ENCODE measurements around the gene CELF4. TPM values are rescaled to one million over a fixed set of nuclear protein-coding genes. Genes with fewer than 3 reads are reported as not detected.

CELF4 gene
- total RNA-seq, 2 experiments from 2014 or later = not detected

GRCh38 chr18:37507239-37507638 is 58.4 kb downstream of the CELF4 start:
- H3K27ac Mint-ChIP-seq = no peak overlapping the region
- peaks cover 6% of the 10 kb centered on the region for H3K9me3 Mint-ChIP-seq
- DNase-seq = no peak
- no peaks in the 10 kb centered on the region for H3K27me3 Mint-ChIP-seq
- no peaks in the 10 kb centered on the region for H3K36me3 Mint-ChIP-seq
- no peak overlapping the region for H3K4me3 Mint-ChIP-seq
- H3K4me1 Mint-ChIP-seq = no peaks in the 10 kb centered on the region

GRCh38 chr18:37506001-37506400 is 59.6 kb downstream of the CELF4 start:
- no peaks in the 10 kb centered on the region for H3K4me1 Mint-ChIP-seq
- no peak overlapping the region for H3K27ac Mint-ChIP-seq
- no peak overlapping the region for H3K4me3 Mint-ChIP-seq
- peaks cover 6% of the 10 kb centered on the region for H3K9me3 Mint-ChIP-seq
- DNase-seq = no peak
- no peaks in the 10 kb centered on the region for H3K36me3 Mint-ChIP-seq
- peaks cover 7% of the 10 kb centered on the region for H3K27me3 Mint-ChIP-seq

- no peaks in the 10 kb centered on the region for H3K36me3 Mint-ChIP-seq
- H3K4me1 Mint-ChIP-seq = no peaks in the 10 kb centered on the region
- H3K9me3 Mint-ChIP-seq = peaks cover 6% of the 10 kb centered on the region
- peaks cover 7% of the 10 kb centered on the region for H3K27me3 Mint-ChIP-seq
- H3K27ac Mint-ChIP-seq = no peak overlapping the region
- DNase-seq = no peak
- H3K4me3 Mint-ChIP-seq = no peak overlapping the region
These were observed 60.3 kb downstream of the CELF4 start for GRCh38 chr18:37505321-37505720.

- H3K27ac Mint-ChIP-seq = no peak overlapping the region
- DNase-seq = no peak
- H3K9me3 Mint-ChIP-seq = no peaks in the 10 kb centered on the region
- no peaks in the 10 kb centered on the region for H3K4me1 Mint-ChIP-seq
- no peaks in the 10 kb centered on the region for H3K36me3 Mint-ChIP-seq
- no peak overlapping the region for H3K4me3 Mint-ChIP-seq
- H3K27me3 Mint-ChIP-seq = peaks cover 13% of the 10 kb centered on the region
These were observed 63.0 kb downstream of the CELF4 start for GRCh38 chr18:37502601-37503000.

GRCh38 chr18:37502036-37502435 is 63.6 kb downstream of the CELF4 start:
- Mint-ChIP-seq H3K27ac (no peak overlapping the region), H3K9me3 (no peaks in the 10 kb centered on the region), H3K4me1 (no peaks in the 10 kb centered on the region), H3K27me3 (peaks cover 13% of the 10 kb centered on the region), H3K36me3 (no peaks in the 10 kb centered on the region), H3K4me3 (no peak overlapping the region)
- no peak for DNase-seq

- DNase-seq = no peak
- Mint-ChIP-seq H3K27me3 (peaks cover 13% of the 10 kb centered on the region), H3K9me3 (no peaks in the 10 kb centered on the region), H3K4me3 (no peak overlapping the region), H3K4me1 (no peaks in the 10 kb centered on the region), H3K27ac (no peak overlapping the region), H3K36me3 (no peaks in the 10 kb centered on the region)
These were observed 64.5 kb downstream of the CELF4 start for GRCh38 chr18:37501136-37501535.

GRCh38 chr18:37499913-37500312 is 65.7 kb downstream of the CELF4 start:
- no peaks in the 10 kb centered on the region for H3K4me1 Mint-ChIP-seq

GRCh38 chr18:37499044-37499443 is 66.6 kb downstream of the CELF4 start:
- H3K4me1 Mint-ChIP-seq = no peaks in the 10 kb centered on the region
- no peak overlapping the region for H3K27ac Mint-ChIP-seq
- no peaks in the 10 kb centered on the region for H3K9me3 Mint-ChIP-seq
- H3K4me3 Mint-ChIP-seq = no peak overlapping the region
- DNase-seq = no peak
- peaks cover 13% of the 10 kb centered on the region for H3K27me3 Mint-ChIP-seq
- no peaks in the 10 kb centered on the region for H3K36me3 Mint-ChIP-seq

More at GRCh38 chr18:37499913-37500312, 65.7 kb downstream of the CELF4 start:
- Mint-ChIP-seq H3K9me3 (no peaks in the 10 kb centered on the region), H3K4me3 (no peak overlapping the region), H3K27ac (no peak overlapping the region), H3K36me3 (no peaks in the 10 kb centered on the region), H3K27me3 (peaks cover 13% of the 10 kb centered on the region)
- no peak for DNase-seq

- no peak overlapping the region for H3K4me3 Mint-ChIP-seq
- peaks cover 15% of the 10 kb centered on the region for H3K27me3 Mint-ChIP-seq
- no peak overlapping the region for H3K27ac Mint-ChIP-seq
- no peaks in the 10 kb centered on the region for H3K4me1 Mint-ChIP-seq
- DNase-seq = no peak
- H3K9me3 Mint-ChIP-seq = no peaks in the 10 kb centered on the region
- H3K36me3 Mint-ChIP-seq = no peaks in the 10 kb centered on the region
These were observed 67.6 kb downstream of the CELF4 start for GRCh38 chr18:37497853-37498518.

GRCh38 chr18:37496568-37496967 is 69.0 kb downstream of the CELF4 start:
- H3K27me3 Mint-ChIP-seq = peaks cover 15% of the 10 kb centered on the region
- H3K9me3 Mint-ChIP-seq = no peaks in the 10 kb centered on the region
- DNase-seq = no peak
- H3K36me3 Mint-ChIP-seq = no peaks in the 10 kb centered on the region
- H3K27ac Mint-ChIP-seq = no peak overlapping the region
- H3K4me3 Mint-ChIP-seq = no peak overlapping the region
- H3K4me1 Mint-ChIP-seq = no peaks in the 10 kb centered on the region

- H3K27ac Mint-ChIP-seq = no peak overlapping the region
- no peak overlapping the region for H3K4me3 Mint-ChIP-seq
- H3K36me3 Mint-ChIP-seq = no peaks in the 10 kb centered on the region
- no peaks in the 10 kb centered on the region for H3K4me1 Mint-ChIP-seq
- peaks cover 25% of the 10 kb centered on the region for H3K27me3 Mint-ChIP-seq
- H3K9me3 Mint-ChIP-seq = no peaks in the 10 kb centered on the region
- no peak for DNase-seq
These were observed 70.2 kb downstream of the CELF4 start for GRCh38 chr18:37495354-37495753.

GRCh38 chr18:37494406-37494805 is 71.2 kb downstream of the CELF4 start:
- Mint-ChIP-seq H3K4me3 (no peak overlapping the region), H3K9me3 (no peaks in the 10 kb centered on the region), H3K27me3 (peaks cover 34% of the 10 kb centered on the region), H3K36me3 (no peaks in the 10 kb centered on the region), H3K27ac (no peak overlapping the region), H3K4me1 (no peaks in the 10 kb centered on the region)
- no peak for DNase-seq

GRCh38 chr18:37493352-37493935 is 72.2 kb downstream of the CELF4 start:
- Mint-ChIP-seq H3K27ac (no peak overlapping the region), H3K9me3 (no peaks in the 10 kb centered on the region), H3K4me3 (no peak overlapping the region), H3K4me1 (no peaks in the 10 kb centered on the region), H3K36me3 (no peaks in the 10 kb centered on the region), H3K27me3 (peaks cover 38% of the 10 kb centered on the region)
- no peak for DNase-seq

GRCh38 chr18:37492952-37493351 is 72.6 kb downstream of the CELF4 start:
- H3K36me3 Mint-ChIP-seq = no peaks in the 10 kb centered on the region
- H3K4me3 Mint-ChIP-seq = no peak overlapping the region
- H3K27ac Mint-ChIP-seq = no peak overlapping the region
- DNase-seq = no peak
- H3K4me1 Mint-ChIP-seq = no peaks in the 10 kb centered on the region
- peaks cover 43% of the 10 kb centered on the region for H3K27me3 Mint-ChIP-seq
- no peaks in the 10 kb centered on the region for H3K9me3 Mint-ChIP-seq

- Mint-ChIP-seq H3K27ac (no peak overlapping the region), H3K4me1 (peaks cover 3% of the 10 kb centered on the region), H3K4me3 (no peak overlapping the region), H3K9me3 (no peaks in the 10 kb centered on the region), H3K36me3 (no peaks in the 10 kb centered on the region), H3K27me3 (peaks cover 57% of the 10 kb centered on the region)
- DNase-seq = no peak
These were observed 74.1 kb downstream of the CELF4 start for GRCh38 chr18:37491526-37491925.

- Mint-ChIP-seq H3K9me3 (no peaks in the 10 kb centered on the region), H3K36me3 (no peaks in the 10 kb centered on the region), H3K27me3 (peaks cover 70% of the 10 kb centered on the region), H3K4me3 (no peak overlapping the region), H3K4me1 (peaks cover 7% of the 10 kb centered on the region), H3K27ac (no peak overlapping the region)
- no peak for DNase-seq
These were observed 75.6 kb downstream of the CELF4 start for GRCh38 chr18:37489998-37490397.
